SW 1271 (cell line): Measurements from ENCODE around the gene TSPAN3.

Experiments
- DNase-seq, 2 experiments: peaks; one replicate each; lab custom pipeline; 2025; lab: John Stamatoyannopoulos, UW

The TSPAN3 gene

DNA sequence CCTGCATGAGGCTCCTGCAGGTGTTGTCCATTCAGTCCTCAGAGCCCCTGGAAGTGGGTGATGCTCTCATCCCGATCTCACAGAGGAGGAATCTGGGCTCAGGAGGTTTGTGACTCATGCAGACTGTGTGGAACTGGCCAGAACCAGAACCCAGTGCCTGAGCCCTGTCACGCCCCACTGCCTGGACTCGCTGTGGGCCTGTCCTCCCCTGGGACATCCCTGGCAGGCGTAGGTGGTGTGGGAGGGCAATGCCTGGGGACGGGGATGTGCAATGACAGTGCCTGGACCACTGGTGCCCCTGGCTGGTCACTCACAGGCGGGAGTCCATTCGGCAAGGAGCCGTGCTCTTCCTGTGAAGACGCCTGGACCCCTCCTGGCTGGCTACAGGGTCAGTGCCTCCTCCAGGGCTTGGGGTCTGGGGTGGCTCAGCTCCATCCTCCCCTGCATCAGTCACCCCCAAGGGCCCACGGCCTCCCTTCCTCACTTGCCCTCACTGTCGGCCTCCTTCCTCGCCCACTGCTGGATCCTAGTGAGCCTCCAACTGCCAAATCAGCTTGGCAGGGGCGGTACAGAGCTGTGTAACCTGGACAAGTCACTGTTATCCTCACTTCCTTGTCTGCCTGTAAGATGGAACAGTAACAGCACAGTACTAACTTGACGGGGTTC lies 61.1 kb downstream of the TSPAN3 start:
- no peak for DNase-seq

DNA sequence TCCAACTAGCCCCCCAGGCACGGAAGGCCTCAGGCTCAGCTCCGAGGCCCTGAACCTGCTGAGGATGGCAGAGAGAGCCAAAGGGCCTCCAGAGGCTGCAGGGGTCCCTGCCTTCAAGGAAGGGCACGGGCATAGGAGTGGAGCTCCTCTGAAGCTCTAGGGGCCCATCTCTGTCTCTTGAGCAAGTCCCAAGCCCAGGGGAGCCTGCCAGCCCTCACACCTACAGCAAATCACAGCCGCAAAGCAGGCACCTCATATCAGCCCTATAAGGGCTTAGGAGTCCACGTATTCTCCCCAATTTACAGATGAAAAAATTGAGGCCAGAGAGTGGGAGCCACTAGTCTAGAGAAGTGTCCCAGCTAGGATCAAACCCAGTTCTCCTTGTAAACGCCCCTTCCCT lies 61.7 kb downstream of the TSPAN3 start:
- DNase-seq = no peak

DNA sequence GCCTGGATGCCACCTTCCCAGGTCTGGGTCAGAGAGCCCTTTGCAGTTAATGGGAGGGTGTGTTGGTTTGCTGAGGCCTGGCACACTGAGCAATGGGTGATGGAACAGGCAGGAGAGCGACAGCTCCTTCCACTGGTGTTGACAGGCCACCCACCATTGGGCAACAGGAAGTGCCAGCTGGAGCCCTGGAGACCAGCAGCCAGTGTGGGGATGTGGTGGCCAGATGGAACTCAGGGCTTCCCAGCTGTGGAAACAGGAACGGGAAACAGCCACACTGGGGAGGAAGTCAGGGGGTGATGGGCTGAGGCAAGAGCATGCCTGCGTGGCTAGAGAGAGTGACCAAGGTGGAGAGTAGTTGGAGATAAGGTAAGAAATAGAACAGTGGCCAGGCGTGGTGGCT lies 66.7 kb downstream of the TSPAN3 start:
- DNase-seq = no peak

DNA sequence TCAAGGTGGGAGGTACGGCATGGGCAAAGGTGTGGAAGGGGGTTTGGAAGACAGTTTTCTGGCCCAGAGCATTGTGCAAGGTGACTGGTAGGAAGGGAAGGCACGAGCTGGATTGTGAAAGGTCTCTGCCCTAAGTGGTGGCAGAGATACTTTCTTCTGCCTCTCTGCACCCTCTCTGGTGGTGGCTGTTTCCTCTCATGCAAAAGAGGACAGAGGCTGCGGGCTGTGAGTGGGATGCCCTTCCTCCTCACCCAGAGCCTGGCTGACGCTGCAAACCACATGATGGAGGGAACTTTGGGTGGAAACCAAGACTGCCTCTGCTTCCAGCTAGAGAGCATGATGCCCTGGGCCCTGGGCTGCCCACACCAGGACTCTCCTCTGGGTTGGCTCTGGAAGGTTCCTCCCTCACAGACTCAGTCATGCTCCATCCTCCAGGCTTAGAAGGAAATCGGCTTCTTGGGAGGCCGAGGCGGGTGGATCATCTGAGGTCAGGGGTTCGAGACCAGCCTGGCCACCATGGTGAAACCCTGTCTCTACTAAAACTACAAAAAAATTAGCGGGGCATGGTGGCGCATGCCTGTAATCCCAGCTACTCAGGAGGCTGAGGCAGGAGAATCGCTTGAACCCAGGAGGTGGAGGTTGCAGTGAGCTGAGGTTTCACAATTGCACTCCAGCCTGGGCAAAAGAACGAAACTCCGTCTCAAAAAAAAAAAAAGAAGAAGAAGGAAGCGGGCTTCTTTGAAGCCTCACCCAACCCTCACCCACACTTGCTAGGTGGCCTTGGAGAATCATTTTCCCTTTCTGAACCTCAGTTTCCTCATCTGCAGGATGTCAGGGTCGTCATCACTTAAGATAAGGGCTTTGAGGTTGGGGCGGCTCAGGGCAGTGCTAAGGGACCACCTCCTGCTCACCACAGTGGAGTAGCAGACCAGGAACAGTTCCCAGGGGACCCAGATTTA lies 67.7 kb downstream of the TSPAN3 start:
- DNase-seq = no peak

DNA sequence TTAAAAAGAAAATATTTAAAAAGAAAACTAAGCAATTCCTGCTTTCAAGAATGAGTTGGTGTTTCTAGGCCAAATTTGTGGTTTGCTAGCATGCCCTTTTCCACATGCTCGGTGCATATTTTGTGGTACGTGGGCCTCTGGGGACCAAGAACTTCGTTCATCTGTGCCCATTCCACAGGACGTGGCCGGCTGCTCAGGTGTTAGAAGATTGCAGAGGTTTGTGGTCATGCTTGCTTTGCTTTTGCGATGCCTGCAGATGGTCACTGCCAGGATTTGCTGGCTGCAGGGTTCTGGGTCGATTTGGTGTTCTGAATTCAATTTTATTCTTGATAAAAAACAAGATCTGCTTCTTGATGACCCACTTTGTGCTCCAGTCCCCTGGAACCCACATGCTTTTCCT lies 68.5 kb downstream of the TSPAN3 start:
- no peak for DNase-seq

DNA sequence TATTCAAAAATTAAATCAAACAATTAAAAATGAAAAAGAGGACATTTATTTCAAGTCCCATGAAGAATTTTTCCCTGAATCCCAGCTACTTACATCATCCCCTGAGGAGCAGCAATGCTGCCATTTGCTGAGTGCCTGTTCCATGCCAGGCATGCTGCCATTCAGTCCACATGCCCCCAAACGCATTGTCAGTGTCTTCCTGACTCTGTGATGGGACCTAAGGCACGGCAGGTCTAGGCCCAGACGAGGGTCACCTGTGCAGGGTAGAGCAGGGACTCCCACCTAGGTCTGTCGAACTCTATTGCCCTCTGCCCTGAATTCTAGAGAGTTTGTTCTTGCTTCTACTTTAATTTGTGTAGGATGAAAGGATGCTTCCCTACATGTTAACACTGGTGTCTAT lies 68.9 kb downstream of the TSPAN3 start:
- no peak for DNase-seq

DNA sequence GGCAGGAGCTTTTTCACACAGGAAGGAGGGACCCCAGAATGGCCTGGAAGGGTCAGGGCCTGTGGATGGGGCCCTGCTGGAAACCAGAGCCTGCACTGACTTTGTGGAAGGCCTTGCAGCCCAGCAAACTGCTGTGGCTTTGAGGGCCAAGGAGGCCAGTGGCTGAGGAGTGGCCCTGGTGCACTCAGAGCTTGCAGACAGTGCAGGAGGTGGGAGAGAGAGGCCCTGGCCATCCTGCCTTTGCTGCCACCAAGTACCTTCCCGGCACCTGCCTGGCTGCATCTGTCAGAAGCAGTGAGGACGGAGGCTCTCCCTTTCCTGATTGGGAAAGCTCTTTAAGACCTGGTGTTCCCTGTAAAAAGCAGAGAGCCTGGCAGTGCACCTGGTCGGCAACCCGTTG lies 69.6 kb downstream of the TSPAN3 start:
- DNase-seq = no peak

DNA sequence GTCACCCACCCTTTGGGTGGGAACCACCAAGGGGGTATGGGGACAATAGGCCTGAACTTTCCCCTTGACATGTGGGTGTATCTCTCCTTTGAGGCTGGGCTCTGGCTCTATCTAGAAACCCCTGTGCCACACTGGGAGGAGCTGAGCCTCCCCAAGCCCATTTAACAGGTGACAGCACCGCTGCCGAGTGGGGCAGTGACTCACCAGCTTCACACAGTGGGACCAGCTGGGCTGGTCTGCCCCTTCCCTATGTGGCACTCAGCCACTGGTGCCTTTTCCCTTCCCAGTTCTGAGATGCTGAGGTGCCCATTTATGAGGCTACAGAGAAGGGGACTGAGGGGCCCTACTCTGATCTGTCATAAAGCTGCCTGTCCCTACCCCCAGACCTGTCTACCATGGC lies 70.9 kb downstream of the TSPAN3 start:
- DNase-seq = no peak

DNA sequence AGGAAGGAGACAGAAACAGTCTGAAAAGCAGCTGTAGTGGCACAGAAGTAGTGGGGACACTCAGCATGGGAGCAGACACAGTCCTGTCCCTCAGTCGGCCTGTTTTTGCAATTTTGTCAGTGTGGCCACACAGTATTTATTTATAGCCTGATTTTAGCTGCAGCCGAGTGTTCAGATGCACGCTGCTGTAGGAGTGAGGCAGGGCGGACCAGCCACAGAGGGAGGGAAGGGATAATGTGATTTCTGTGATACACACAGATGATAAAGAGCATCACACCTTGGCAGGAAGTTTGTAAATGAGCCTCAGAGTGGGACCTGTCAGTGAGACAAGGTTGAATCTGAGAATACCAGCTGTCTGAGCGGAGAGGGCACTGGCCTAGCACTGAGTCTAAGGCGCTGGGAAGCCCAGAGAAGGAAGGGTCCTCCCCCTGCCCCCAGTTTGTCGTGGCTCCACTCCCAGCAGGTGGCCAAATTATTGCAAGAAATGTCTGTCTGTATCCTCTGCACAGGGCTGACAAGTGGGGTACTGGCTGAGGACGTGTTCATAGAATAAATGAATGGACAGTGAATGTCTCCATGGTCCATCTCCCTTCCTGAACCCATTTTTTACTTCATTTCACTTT lies 72.1 kb downstream of the TSPAN3 start:
- no peak for DNase-seq

DNA sequence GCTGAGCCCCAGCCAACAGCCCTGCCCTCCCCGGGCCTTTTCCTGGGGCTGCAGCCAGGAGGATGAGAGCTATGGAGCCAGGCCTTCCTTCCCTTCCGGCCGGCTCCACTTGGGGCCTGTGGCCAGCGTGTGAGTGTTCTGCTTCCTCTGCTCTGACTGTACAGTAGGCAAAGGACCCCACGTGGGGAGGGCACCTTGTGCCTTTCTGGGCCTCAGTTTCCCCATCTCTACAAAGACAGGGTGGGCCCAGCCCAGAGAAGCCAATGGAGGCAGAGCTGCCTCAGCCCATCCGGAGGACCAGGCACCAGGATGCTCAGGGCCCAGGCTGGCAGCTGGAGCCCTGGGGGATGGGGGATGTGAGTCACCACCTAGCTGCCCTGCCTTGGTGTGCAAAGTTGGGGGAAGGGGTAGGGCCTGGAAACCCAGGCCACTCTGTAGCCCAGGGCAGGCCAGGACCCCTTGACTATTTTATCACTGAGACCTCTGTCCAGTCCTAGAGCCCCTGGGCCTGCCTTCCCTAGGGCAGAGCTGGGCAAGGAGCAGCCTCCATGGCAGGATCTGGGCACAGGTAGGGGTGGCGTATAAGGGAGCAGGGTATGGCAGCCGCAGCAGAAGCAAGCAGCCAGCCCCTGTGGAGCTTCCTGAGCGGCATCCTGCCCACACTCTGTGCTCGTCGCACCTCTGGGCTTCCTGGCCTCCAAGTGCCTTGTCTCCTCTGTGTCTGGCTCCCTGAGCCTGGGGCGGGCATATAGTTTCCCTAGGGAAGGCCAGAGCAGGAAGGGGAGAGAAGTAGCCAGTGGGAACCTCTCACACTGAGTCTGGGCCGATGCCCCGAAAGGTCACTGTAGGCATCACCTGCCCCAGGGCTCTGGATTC lies 74.1 kb downstream of the TSPAN3 start:
- no peak for DNase-seq

DNA sequence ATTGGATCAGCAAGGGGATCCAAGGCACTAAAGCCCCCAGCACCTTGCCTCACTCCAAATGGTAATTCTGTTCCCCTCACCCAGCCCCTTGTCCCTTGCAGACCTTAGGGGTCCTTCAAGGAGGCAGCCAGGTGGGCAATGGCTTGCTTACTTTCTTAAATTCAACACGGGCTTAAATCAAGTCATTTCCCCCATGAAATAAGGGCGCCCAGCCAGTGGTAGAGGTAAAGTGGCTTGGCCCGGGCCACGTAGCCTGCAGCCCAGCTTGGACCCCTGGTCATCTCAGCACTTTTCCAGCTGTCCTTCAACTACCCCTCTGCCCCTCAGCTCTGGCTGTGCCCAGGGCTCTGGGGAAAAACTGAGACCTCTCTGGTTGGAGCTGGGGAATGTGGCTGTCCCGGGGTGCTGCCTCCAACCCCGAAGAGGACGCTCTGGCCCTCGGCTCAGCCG lies 74.8 kb downstream of the TSPAN3 start:
- DNase-seq = no peak

DNA sequence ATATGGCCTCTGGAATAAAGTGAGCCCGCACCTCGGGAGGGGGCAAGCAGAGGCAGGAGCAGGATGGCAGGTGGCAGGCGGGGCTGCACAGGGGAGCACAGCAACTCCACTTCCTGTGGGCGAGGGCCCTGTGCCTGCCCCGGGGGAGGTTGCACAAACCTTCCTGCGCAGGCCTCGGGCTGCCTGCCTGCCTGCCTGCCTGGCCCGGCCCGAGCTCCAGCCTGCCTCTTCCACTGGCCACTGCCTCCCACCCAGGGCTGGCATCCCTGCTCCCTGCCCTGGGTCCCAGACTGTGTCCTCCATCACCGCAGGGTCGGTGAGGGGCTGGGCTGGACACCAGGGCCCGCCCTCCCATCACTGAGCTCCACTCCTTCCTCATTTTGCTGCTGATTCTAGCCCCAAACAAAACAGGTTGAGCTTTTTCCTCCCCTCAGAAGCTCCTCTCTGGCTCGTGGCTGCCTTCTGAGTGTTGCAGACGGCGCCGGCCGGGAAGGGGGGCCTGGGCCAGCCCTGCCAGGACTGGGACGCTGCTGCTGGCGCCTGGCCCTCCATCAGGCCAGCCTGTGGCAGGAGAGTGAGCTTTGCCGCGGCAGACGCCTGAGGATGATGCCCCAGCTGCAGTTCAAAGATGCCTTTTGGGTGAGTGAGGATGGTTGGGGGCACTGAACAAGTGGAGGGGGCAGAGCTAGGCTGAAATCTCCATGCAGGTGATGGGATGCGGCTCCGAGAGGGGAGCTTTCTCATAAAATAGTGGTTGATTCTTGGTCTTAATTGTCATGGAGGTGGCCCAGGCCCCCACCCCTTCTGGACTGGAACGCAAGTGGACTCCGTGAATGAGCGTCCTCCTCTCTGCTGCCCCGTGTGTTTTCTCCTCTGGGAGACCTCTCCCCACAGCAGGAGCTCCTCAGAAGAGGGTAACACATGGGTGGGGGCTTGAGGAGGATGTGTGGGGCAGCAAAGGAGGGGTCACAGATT lies 75.7 kb downstream of the TSPAN3 start, which contains the start of gene PSTPIP1:
TSS of gene PSTPIP1 (plus strand) at position 156 of the 975 bp plus-strand sequence. CDS start at position 604, 448 bp downstream.
- DNase-seq = no peak

DNA sequence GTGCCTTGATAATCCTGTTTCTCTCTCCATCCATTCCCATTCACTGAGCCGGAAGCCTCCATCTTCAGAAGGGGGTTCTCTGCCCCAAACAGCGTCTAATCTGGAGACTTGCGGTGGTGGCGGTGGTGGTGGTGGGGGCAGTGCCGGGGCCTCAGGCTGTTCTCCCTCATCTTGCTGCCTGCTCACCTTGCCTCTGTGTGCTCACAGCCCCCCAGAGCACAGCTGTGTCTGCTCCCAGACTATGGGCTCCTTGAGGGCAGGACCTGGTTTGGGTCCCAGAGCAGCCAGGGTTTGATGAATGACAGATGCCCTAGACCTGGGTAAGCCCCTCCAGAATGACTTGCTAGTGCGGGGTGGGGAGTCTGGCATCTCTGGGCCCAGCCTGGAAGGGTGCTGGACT lies 76.4 kb downstream of the TSPAN3 start:
- DNase-seq = no peak

DNA sequence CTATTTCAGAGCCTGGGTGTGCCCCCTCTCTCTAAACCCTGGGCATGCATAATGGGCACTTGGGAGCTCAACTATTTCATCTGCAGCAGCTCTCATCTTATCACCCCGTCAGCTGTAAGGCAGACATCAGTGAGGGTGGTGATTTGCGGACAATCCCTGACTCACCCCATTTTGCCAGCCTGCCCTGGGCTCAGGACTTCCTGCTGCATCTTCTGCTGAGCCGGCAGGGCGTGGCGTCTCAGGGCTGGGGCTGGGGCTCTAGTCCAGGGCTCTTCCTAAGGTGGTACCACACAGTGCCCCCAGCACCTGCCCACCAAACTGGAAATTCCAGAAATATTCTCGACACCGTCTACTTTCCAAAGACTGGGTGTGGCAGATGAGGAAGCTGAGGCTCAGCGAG lies 76.9 kb downstream of the TSPAN3 start:
- DNase-seq = no peak

DNA sequence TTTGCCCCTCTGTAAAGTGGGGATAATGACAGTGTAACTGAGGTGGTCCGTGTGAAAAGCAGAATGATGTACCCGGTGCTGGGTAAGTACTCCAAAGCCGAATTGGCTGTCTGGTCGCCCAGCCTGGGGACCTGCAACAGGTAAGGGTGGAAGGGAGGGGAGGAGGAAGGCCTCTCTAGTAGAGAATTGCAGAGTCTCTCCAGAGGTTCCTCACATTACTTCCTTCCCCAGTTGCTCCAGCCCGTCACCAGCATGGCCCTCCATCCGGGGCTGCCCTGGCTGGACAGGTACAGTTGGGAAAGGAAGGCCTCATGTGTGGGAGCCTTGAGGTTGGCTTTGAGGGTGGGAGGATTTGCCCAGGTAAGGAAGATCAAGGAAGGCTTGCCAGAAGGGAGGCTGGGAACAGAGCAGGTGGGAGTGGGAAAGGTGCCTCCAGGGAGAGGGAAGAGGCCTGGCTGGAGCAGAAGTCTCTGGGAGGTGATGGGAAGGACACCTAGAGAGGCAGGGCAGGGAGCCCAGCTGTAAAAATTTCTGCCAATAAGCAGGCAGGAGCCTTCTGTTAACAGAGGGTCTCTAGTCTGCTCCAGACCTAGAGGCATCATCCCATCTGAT lies 77.7 kb downstream of the TSPAN3 start:
- no peak for DNase-seq

DNA sequence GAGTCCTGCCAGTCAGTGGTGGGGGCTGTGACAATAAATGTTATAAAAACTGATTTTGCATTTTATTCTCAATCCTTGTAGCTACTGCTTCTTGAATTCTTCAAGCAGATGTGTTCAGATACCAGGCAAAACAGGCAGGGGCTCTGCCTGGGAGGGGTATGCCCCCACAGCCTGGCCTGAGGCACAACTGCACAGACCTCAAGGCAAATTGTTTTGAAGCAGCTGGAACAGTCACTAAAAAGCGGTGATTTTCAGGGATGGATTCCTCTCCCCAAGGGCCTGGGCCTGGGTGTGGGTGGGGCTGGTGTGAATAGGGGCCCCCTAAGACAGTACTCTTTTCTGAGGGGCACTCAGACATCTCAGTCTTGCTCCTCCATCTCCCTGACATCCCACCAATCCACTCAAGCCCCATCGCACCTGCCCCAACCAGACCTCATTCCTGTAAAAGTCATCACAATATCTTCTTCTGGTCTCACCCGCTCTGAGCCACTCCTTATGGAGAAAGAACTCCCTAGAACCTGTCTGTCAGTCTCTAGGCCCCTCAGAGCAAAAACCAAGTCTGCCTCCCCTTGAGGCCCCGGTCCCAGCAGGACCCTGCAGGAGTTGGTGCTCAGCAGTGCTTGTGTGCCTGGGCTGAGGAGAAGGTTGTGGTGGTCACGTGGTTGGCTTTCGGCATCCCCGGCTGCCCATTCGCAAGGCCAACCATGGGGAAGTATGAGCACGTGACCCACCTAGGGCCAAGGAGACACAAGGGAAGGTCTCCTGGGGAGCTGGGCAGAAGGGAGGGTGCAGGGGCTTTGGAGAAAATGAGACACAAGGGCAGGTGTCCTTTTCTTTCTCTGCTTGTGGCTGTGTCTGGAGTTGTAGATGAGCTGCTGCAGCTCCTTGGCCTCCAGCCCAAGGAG lies 78.9 kb downstream of the TSPAN3 start:
- no peak for DNase-seq
